HS-5 (cell line): ENCODE results near the gene RARRES2.

Experiments used
- DNase-seq: peaks from one replicate; pipeline ENCODE4 v3.0.0-alpha.2; 2012; ENCODE audit warnings: low read depth

Gene RARRES2

DNA sequence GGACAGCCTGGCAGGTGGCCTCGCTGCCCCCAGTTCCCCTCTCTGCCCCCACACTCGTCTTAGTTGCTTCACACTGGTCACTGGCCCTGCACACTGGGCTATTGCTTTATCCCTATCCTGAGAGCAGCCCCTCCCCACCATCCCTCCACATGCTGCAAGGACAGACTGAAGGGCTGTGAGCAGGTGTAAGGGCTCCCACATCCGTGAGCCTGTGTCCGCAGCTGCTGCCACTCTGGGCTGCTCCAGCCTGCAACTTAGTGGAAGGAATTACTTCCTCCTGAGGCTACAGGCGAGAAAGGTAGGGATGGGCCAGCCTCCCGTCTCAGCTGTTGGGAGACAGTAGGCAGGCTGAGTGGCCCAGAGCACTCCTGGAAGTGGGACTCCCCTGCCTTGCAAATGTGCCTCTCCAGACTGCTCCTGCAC is 3.8 kb downstream of the RARRES2 start:
- DNase-seq: no peak

DNA sequence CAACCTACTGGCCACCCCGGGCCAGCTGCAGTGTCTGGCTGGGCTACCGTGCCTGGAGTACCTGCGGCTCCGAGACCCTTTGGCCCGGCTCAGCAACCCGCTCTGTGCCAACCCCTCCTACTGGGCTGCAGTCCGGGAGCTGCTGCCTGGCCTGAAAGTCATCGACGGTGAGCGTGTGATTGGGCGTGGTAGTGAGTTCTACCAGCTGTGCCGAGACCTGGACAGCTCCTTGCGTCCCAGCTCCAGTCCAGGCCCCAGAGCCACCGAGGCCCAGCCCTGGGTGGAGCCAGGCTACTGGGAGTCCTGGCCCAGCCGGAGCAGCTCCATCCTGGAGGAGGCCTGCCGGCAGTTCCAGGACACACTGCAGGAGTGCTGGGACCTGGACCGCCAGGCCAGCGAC is 4.2 kb downstream of the RARRES2 start:
- DNase-seq: no peak

DNA sequence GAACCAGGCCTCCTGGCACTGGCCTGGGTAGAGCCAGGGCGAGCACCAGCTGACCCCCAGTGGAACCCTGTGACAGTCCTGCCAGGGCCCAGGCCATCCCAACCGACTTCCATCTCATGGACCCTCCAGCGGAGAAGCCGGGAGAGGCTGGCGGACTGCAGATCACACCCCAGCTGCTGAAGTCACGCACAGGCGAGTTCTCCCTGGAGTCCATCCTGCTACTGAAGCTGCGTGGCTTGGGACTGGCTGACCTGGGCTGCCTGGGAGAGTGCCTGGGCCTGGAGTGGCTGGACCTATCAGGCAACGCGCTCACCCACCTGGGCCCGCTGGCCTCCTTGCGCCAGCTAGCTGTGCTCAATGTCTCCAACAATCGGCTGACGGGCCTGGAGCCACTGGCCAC is 4.7 kb downstream of the RARRES2 start:
- no peak for DNase-seq

DNA sequence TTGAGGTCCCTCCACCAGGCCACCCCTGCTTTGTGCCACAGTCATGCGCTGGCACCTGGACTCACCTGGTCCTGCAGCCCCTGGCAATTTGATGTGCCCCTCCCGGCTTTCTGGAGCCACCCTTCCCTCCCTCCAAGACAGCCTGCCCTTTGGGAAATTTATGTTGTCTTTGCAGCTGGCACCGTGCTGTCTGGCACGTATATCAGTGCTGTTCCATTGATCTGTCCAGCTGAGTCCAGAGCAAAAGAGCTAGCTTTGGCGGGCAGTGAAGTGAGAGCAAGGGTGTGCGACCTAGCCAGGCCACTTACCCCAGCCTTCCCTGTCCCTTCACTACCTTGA is 5.7 kb downstream of the RARRES2 start:
- no peak for DNase-seq

DNA sequence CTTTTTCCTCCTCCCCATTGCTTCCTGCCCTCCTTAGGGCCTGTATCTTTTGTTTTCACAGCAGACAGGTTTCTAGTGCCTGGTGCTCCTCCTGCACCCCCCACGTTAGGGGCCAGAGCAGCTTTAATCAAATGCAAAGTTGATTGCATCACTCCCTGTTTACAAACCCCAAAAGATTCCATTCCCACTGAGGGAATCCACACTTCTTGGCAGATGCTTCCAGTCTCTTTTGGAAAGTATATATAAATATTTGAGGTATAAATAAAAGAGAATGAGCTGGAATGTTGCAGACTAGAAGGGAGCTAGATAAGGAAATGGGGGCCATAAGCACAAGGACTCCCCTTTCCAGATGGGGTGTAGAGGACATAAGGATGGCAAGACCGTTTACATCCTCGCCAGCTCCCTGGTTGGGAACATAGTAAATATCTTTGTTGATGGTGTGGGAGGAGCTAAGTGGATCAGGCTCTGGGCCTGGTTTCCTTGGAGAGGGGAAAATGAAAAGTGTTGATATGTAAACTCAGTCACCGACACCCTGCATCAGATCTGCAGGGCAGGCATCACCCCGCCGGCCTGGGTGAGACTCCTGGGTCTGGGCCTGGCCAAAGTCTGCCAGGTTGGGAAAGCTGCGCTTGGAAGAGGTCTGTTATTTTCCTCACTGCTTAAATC is 6.2 kb downstream of the RARRES2 start:
- DNase-seq: no peak

DNA sequence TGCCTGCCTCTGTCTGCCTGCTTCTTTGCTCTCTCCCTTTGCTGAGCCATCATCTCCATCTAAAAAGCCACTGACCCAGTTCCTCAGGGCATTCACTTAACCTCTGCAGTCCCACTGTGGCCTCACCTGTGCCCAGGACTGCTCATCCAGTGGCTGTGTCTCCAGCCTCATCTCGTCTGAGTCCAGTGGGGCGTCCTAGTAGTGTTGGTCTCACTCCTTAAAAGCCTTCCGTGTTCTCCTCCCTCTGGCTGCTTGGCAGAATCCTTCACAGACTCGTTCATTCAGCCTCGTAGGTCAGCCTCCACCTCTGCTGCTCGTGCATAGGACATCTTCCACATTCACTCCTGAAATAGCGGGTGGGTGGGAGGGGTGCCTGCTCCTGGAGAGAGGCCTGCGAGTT is 7.3 kb downstream of the RARRES2 start:
- no peak for DNase-seq

DNA sequence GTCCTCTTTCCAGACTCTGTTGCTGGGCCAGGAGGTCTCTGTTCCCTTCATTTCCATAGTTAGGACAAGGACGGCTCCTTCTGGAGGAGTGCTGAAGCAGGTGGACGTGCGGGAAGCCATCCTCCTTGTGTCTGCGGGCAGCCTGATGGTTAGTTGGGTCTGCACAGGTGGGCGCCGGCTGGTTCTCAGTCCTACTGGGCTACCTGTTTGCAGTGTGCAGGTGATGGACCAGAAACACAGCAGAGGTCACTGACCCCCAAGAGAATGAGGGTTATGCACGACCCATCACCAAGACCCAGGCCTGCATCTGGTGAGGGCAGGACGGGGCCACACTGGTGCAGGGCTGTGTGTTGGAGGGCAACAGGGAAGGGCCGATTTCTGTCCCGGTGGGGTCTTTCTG is 7.8 kb downstream of the RARRES2 start:
- DNase-seq: no peak

DNA sequence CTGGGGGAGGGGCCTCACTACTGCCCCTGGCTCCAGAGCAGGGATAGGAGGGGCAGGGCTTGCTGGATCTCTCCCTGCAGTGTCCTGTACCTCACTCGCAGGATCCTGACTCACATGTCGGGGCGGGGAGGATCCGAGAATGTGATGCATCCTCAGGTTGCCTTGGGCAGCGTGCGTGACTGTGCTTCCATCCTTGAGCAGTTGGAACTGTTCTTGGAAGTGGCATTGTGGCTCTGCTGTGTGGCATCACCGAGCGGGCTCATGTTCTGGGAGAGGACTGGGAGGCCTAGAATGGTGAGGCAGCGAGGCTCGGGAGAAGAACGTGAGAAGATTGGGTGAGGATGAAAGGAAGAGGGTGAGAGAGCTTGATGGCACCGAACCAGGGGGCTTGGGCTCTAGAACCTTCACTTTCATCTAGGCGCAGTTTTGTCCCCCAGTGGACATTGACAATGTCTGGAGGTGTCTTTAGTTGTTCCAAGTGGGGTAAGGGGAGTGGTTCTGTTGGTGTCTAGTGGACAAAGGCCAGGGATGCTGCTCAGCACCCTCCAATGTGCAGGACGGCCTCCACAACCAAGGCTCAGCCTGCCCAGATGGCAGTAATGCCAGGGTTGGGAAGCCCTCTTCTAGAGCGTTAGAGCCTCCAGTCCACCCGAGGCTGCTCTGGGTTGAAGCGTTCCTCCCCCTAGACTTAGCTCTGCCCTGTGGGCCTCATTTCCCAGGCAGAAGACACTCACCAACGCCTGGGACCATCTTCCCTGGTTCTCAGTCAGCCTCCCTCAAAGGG is 8.4 kb downstream of the RARRES2 start:
- DNase-seq: no peak

DNA sequence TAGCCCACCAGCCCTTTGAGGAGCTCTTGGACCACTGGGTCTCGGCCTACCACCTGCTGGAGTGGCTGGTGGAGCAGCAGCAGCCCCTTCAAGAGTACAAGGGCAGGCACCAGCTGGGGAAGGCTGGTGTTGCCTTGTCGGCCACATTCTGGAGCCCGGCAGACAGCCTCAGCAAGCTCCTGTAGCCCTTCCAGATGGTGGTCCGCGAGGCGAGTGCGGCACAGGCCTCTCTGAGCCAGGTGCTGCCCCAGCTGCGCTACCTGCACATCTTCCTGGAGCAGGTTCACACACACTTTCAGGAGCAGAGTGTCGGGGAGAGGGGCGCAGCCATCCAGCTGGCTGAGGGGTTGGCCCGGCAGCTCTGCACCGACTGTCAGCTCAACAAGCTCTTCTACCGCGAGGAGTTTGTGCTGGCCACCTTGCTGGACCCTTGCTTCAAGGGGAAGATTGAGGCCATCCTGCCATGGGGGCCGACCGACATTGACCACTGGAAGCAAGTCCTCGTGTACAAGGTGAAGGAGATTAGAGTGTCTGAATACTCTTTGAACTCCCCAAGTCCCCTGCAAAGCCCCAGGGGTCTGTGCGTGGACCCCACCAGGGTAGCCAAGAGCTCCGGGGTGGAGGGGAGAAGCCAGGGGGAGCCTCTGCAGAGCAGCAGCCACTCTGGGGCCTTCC is 11.1 kb downstream of the RARRES2 start:
- DNase-seq: no peak

DNA sequence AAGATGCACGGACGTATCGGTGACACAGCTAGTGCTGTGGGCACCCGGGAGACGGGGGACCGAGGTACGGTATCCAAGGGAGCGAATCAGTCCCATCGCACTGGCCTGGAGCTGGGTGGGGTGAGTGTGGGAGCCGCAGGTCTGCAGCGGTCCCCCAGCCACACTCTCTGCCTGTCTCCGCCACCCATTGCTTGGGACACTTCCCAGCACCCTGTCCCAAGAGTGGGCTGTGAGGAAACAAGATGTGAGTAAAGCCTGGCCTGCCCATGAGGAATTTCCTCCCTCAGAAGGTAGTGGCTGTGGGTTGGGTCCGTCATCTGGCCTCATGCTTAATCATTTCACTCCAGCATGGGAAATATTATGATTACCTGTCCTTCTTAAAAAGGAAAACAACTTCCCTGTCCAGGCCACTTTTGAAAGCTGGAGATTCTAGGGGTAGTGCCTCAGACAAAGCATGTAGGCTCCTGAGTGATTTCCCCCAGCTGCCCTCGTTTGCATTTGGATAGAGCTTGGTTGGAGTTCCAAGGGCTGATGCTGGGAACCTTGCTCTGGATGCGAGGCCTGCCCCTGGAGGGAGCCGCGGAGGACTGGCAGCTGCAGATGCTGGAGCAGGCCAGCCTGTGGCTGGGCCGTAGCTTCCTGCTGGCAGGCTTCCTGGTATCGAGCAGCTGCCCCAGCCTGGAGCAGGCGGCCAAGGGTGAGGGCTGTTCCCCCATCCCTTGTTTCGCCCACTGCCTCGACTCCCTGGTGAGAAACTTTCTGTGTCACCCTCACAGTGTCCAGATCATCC is 11.9 kb downstream of the RARRES2 start:
- DNase-seq: no peak

DNA sequence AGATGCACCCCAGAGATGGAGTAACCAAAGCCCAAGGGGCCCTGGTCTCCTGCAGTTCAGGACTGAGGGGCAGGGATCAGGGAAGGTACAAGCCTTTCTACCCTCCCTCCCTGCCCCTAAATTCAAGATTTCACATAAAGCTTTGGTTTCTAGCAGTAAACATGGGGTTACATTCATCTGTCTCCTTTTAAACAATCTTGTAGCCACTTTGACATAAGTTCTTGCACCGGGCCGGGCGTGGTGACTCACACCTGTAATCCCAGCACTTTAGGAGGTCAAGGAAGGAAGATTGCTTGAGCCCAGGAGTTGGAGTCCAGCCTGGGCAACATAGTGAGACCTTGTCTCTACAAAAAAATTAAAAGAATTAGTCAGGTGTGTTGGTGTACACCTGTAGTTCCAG is 14.1 kb downstream of the RARRES2 start:
- no peak for DNase-seq

DNA sequence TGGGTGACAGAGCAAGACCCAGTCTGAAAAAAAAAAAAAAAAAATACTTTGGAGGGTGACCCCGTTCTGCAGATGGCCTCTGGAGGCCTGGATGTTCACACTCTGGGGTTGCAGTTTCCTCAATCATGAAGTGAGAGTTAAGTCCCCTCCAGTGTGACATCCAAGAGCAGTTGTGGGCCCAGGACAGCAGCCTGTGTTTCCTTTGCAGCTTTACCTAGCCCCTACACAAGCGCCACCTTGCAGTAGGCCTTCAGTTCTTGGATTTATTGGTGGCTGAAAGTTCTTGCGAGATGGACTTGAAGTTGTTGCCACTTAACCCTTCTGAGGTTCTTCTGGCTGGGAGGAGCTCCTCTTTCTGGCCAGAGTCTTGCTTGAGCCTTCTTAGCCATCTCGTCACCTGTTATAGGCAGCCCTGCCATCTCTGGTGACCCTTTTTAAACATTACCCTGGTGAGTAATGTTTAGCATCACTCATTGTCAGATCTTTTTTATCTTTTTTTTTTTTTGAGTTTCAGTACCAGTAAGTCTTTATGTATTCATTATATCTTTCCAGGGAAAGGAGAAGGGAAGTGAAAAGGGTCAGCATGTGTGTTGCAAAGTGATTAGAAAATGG is 14.7 kb downstream of the RARRES2 start:
- DNase-seq: no peak

DNA sequence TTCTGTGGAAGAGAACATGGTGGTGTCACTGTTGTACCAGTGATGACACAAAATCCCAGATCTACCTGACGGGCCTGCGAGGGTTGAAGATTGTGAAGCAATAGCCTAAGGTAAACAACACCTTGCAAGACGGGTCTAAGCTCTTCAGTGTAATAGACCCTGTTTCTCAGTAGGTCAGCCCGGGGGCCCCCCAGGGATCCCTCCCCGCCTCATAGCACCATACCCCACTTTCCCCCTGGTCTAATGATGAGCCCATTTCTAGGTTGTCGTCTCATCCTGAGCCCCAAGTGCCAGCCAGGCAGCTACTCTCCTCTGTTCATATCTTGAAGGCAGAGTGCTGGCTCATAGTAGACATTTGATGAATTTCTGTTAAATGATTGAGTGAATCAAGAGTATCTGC is 15.5 kb downstream of the RARRES2 start:
- DNase-seq: no peak

DNA sequence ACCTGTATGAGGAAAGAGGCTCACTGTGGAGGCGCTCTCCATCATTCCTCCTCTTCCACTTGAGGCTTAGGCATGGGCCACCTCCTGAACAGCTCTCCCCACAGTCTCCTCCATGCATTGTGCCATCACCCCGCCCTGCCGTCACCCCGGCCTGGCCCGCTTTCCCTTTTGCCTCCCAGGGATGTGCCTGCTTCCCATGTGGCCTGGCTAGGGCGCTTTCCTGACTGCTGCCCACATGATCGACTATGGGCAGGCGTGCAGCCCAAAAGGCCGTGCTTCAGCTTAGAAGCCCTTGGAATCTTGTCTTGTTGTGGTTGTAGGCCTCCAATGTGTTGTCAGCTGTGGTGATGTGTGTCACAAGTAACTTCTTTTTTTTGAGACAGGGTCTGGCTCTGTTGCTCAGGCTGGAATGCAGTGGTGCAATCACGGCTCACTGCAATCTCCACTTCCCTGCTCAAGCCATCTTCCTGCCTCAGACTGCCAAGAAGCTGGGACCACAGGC is 16.3 kb downstream of the RARRES2 start:
- DNase-seq: no peak

DNA sequence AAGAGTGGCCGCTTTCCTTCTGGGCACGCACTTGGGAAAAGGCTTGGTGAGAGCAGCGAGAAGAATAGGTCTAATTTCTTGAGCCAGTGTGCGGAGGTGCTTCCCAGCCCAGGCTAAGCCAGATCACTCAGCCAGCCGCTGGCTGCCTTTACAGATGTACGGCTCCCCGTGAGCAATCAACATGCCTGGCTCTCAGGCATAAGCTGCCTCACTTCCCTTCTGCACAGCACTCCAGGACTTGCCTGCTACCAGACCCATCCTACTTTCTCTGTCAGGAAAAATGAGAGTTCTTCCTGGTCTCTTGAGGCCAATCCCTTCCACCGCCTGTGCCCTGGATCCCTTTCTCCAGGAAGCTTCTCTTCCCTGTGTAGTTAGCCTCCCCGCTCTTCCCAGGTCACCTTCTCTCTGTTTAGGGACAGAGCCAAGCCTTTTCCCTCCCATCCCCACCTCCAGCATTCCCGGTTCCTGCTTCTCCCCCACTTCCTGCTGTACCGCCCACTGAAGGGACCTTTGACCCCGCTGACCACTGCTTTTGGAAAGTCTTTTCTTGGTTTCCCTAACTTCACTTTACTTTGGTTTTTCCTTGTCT is 17.0 kb downstream of the RARRES2 start:
- no peak for DNase-seq

DNA sequence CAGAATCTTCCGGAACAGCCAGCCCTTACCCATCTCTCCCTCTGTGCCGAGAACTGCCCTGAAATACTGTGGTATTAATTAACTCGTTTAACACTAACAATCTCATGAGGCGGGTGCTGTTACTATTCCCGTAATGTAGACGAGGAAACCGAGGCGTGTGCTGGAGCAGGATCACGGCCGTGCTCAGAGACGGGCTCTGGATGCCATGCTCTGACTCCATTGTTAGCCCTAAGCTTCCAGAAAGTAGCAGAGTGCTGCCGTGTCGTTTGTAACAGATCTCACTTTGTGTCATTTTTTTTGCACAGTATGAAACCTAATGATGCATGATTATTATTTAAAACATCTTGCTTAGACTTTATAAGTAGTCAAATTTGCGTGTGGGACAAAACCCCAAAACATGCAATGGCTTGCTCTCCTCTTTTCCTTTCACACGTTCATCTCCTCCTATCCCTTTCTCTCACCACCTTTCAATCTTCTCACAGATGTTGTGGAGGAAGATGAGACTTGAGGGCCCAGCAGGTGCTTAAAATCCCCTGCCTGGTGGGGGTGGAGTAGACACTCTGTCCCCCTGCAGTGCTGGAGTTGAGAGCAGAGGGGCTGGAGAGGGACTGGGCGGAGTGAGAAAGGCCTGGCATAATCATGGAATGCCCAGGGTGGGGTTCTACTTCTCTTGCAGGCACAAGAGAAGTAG is 17.6 kb downstream of the RARRES2 start:
- no peak for DNase-seq

DNA sequence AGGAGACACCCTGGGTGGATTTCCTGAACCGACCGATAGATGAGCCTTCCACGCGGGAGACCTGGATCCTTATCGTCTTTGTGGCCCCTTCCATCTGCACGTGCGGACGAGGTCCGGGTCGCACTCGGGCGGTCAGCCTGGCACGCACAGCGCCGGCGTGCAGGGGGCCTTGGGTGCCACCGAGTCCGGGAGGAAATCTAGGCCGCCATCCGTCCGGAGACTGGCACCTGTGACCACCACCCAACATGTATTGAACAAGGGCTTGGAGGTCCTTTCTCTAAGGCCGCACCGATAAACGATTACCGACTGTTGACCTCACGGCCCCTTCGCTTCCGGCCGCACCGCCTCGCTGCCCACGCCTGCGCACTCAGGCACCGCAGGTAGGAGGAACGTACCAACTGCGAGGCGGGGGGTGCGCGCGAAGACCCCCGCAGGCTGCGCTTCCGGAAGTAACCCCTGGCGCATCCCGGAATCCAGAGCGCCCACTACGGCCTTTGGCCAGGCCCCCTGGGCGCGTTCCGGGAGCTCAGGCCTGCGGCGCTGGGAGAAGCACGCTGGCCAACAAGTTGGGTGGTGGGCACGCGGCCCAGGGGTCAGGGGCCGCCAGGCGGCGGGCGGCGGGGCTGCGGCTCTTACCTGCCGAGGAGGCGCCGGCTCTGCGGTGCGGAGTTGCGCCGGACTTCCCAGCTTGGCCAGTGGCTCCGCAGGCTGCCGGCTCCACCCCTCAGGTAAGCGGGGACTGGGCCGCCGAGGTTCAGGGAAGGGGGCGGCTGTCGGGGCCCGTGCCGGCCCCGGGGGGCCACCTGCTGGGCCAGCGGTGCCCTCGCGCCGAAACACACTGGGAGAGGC is 18.4 kb downstream of the RARRES2 start, which contains the start of the genes ACTR3C and LRRC61:
Gene ACTR3C (minus strand): TSS at position 713 of the 849 bp plus-strand sequence. CDS start 28,249 bp downstream, outside the sequence.
Gene LRRC61 (plus strand): TSS at position 523 of the 849 bp plus-strand sequence. CDS start 13,507 bp downstream, outside the sequence.
- DNase-seq: no peak

DNA sequence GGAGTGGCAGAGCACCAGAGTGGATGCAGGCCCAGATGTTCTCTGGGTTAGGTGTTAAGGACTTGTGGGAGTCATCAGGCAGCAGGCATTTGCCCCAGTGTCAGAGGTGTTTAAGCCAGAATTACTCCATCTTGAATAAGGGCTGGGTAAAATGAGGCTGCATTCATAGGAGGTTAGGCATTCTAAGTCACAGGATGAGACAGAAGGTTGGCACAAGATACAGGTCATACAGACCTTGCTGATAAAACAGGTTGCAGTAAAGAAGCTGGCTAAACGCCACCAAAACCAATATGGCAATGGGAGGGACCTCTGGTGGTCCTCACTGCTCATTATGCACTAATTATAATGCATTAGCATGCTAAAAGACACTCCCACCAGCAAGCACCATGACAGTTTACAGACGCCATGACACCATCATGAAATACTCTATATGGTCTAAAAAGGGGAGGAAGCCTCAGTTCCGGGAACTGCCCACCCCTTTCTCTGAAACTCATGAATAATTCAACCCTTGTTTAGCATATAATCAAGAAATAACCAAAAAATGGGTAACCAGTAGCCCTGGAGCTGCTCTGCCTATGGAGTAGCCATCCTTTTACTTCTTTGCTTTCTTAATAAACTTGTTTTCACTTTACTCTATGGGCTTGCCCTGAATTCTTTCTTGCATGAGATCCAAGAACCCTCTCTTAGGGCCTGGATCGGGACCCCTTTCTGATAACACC is 19.2 kb downstream of the RARRES2 start:
- no peak for DNase-seq

DNA sequence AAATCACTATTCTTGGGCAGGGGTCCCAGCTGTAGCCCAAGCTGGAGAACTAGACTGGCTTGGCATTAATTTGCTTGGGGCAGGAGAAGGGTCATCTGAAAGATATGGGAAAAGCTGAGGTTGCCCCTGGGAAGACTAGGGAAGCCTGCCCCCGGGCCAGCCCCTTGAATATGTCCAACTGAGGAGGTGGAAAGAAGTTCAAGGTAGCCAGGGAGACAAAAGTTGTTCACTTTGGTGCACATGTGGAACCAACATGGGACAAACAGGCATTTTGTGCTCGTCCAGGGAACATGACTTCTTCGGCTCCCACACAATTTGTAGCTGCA is 19.7 kb downstream of the RARRES2 start:
- no peak for DNase-seq
